NCI-H2196 (cell line): ENCODE data around the gene SERPINA4.
"Not testable (repeated sequence)": the region's sequence is repeated elsewhere in the genome, so short reads cannot be mapped to it uniquely, and the experiment has no call there.

Source experiments
- DNase-seq: peaks from one replicate; lab custom pipeline; 2025; ENCODE audit not compliant: unreplicated experiment; lab: John Stamatoyannopoulos, UW

Gene SERPINA4

DNA sequence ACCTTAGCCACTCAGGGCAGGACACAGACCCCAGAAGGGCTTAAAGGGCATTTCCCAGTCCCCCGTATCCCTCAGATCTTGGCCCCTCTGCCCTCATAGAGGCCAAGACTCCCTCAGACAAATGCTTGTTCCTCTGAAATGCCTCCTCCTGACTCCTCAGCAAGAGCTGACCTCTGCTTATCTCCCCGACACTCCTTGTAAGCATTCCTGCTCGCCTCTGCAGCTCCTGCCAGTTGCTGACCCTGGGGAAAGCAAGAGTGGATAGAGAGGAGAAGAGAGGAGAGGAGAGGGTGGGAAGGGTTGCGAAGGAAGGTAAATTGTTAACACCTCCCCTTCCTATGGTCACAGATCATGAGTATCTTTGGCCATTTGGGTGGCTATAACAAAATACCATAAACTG is 27.1 kb downstream of the SERPINA4 start:
- no peak for DNase-seq

- DNase-seq = no peak
Measured at GRCh38 chr14:94591073-94591472, 29.8 kb downstream of the SERPINA4 start.

DNA sequence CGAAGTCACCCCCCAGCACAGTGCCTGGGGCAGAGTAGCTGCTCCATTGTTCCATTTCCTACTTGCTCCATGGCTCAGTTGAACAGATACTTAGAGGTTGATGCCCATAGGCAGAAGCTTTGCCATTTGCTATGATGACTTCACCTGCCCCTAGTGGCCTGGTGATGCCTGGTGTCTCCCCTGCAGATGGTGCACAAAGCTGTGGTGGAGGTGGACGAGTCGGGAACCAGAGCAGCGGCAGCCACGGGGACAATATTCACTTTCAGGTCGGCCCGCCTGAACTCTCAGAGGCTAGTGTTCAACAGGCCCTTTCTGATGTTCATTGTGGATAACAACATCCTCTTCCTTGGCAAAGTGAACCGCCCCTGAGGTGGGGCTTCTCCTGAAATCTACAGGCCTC is 30.6 kb downstream of the SERPINA4 start:
- no peak for DNase-seq

- no peak for DNase-seq
Measured at GRCh38 chr14:94592457-94592856, 31.2 kb downstream of the SERPINA4 start.

- no peak for DNase-seq
Measured at GRCh38 chr14:94593376-94593748, 32.1 kb downstream of the SERPINA4 start.

- no peak for DNase-seq
Measured at GRCh38 chr14:94593749-94594431, 32.6 kb downstream of the SERPINA4 start.

DNA sequence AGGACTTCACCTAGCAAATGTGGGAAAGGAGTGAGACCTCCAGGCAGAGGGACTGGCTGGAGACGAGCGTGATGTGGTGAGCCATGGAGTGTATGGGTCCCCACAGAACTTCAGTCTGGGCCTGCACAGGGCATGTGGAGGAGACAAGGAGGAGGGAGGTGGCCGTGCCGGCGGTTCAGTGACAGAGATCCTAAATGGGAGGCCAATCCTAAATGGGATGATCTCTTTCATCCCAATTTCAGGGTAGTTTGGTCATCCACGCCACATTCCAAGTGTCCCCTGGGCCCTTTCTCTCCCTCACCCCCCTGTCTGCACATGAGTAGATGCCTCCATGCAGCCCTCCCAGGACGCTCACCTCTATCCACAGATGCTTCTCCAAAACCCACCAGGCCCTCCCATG is 33.2 kb downstream of the SERPINA4 start:
- DNase-seq = no peak

GRCh38 chr14:94595912-94596311 is 34.7 kb downstream of the SERPINA4 start:
- DNase-seq = no peak

GRCh38 chr14:94596361-94596760 is 35.1 kb downstream of the SERPINA4 start:
- no peak for DNase-seq

- DNase-seq = no peak
Measured at GRCh38 chr14:94597788-94598187, 36.5 kb downstream of the SERPINA4 start.

GRCh38 chr14:94598506-94598815 is 37.2 kb downstream of the SERPINA4 start:
- DNase-seq = no peak

DNA sequence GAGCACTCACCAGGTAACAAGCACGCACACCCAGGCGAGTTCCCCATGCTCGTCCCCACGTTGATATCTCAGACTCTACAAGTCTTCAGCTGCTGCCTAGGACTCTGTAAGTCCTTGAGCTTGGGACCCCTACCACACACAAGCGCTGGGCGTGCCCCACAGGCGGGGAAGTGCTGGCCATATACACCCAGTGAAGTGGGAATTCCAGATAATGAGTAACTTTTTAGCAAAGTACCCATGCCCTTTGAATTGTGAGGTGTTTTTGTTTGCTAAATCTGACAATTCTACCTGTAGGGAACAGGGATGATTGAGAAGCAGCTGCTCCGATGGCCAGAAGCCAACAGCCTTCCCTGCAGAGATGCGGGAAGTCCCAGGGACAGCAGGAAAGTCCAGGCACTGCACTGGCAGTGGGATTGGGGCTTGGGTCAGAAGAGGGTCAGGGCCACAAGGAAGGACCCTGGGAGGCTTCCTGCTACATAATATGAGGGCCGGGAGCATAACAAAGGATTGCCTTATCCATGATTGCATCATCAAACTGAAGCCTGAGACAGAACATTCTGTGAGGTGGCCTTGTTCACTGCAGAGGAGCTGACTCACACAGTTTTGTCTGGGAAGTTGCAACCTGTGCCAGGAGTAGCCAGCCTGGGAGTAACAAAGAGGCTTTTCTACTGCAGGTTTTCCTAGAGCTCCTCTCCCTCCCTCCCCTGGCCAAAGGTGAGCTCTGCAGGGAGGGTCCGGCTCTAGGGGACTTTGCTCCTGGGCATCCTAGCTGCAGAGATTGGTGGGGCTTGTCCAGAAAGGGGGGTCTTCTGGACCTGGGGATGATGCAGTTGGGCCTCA is 37.8 kb downstream of the SERPINA4 start:
- DNase-seq = peak; percentile 13

- no peak for DNase-seq
Measured at GRCh38 chr14:94599656-94600004, 38.4 kb downstream of the SERPINA4 start.

- no peak for DNase-seq
Measured at GRCh38 chr14:94600148-94600545, 38.9 kb downstream of the SERPINA4 start.

GRCh38 chr14:94601884-94602391 is 40.7 kb downstream of the SERPINA4 start:
- no peak for DNase-seq

DNA sequence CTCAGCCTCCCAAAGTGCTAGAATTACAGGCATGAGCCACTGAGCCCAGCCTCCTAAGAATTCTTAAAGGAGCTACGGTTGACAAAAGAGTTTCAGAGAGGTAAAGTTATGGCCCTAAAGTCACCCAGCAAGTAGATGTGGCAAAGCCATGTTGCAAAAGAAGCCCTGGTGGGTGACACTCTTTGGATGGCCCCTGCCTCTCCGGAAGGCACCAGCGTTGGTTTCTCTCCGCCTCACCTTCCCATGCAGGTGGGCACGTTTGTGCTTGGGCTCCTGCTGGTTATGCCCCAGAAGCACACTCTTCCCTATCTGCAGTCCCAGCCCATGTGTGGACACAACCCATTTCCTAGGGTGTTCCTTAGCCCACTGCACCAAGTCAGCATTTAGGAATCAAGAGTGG is 41.5 kb downstream of the SERPINA4 start:
- no peak for DNase-seq

- DNase-seq = no peak
Measured at GRCh38 chr14:94605361-94605760, 44.1 kb downstream of the SERPINA4 start.

DNA sequence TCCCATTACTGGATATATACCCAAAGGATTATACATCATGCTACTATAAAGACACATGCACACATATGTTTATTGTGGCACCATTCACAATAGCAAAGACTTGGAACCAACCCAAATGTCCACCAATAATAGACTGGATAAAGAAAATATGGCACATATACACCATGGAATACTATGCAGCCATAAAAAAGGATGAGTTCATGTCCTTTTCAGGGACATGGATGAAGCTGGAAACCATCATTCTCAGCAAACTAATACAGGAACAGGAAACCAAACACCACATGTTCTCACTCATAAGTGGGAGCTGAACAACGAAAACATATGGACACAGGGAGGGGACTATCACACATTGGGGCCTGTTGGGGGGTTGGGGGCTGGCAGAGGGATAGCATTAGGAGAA is 47.7 kb downstream of the SERPINA4 start:
- DNase-seq = not testable (repeated sequence)

- DNase-seq = no peak
Measured at GRCh38 chr14:94611179-94611578, 49.9 kb downstream of the SERPINA4 start.

DNA sequence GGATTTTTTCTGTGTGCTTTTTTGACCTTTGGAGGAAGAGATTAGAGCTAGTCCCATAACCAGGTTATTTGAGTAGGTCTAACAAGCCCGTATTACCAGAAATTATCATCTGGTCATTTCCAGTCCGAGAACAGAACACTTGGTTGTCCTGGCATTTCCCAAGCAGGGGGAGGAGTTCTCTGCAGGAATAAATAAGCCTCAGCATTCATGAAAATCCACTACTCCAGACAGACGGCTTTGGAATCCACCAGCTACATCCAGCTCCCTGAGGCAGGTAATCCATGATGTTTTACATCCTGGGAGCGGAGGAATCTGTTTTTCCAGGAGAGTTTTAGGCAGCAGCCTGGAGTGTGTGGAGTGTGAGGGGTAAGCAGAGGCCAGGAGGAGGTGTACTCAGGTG is 50.9 kb downstream of the SERPINA4 start, which contains the start of gene SERPINA3:
TSS of gene SERPINA3 (plus strand) at position 218 of the 400 bp plus-strand sequence. CDS start 2,051 bp downstream, outside the sequence.
- no peak for DNase-seq

DNA sequence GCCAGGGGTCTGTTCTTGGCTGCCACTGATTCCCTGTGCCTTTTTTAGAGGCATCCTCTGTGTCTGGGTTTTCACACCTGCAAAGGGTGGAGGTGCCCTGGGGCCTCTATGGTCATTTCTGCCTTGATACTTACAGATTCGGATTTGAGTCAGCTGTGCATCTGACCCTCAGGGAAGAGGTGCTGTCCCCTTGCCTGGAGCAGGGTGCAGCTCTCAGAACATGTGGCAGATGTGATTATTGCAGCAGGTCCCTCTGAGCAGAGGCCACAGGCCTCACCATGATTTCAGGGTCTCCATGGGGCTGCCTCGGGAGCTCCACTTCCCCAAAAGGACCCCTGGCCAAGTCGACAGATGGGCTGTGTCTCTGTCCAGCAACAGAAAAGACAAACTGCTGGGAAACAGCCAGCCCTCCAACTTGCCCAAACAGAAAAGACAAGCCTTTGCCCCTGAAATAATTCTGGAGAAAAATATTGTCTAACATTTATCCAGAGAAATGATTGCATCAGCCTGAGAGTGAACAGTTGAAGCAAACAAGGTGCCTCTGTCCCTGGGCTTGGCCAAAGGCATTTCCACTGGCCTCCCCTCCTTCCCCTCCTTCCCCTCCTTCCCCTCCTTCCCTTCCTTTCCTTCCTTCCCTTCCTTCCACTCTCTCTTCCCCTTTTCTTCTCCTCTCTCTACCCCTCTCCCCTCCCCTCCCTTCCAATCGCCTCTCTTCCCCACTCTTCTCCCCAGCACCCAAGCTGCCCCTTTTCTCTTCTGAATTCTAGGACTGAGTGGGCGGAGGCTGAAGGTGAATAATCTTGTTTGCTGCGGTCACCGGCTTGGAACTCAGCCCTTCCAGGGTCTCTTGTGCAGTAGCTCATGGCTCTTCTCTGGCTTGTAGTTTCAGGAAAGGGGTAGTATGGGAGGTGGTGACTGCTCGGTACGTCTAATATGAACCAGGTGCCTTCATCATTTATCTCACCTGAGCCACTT is 51.6 kb downstream of the SERPINA4 start:
- no peak for DNase-seq
